Kidney capillary endothelial cell (primary cell): ENCODE results near the gene BNC2.

Experiments used
- DNase-seq: peaks from one replicate; pipeline ENCODE4 v3.0.0-alpha.2; 2018; ENCODE audit warnings: low spot score

Gene BNC2

GRCh38 chr9:16673171-16673570, 197.3 kb downstream of the BNC2 start:
- no peak for DNase-seq

GRCh38 chr9:16672501-16672900, 198.0 kb downstream of the BNC2 start:
- no peak for DNase-seq

- no peak for DNase-seq
Measured at GRCh38 chr9:16671591-16672137, 198.8 kb downstream of the BNC2 start.

- DNase-seq, result no peak
Measured at GRCh38 chr9:16670791-16671190, 199.7 kb downstream of the BNC2 start.

- DNase-seq, result no peak
Measured at GRCh38 chr9:16668734-16669295, 201.7 kb downstream of the BNC2 start.

GRCh38 chr9:16664211-16664610, 206.3 kb downstream of the BNC2 start:
- DNase-seq, result no peak

- DNase-seq, result no peak
Measured at GRCh38 chr9:16661816-16662215, 208.7 kb downstream of the BNC2 start.

GRCh38 chr9:16659096-16659495, 211.4 kb downstream of the BNC2 start:
- DNase-seq, result no peak

GRCh38 chr9:16656432-16657169, 213.9 kb downstream of the BNC2 start:
- no peak for DNase-seq

- DNase-seq, result no peak
Measured at GRCh38 chr9:16654596-16655126, 215.8 kb downstream of the BNC2 start.

GRCh38 chr9:16653491-16654399, 216.7 kb downstream of the BNC2 start:
- DNase-seq, result no peak

- DNase-seq, result no peak
Measured at GRCh38 chr9:16652582-16652981, 217.9 kb downstream of the BNC2 start.

- no peak for DNase-seq
Measured at GRCh38 chr9:16651446-16651964, 219.0 kb downstream of the BNC2 start.

GRCh38 chr9:16645970-16646369, 224.5 kb downstream of the BNC2 start:
- DNase-seq, result no peak

GRCh38 chr9:16642421-16643109, 227.9 kb downstream of the BNC2 start:
- no peak for DNase-seq

GRCh38 chr9:16640649-16641048, 229.8 kb downstream of the BNC2 start:
- DNase-seq, result no peak

- no peak for DNase-seq
Measured at GRCh38 chr9:16639644-16640043, 230.8 kb downstream of the BNC2 start.

GRCh38 chr9:16637911-16638310, 232.6 kb downstream of the BNC2 start:
- DNase-seq, result no peak

GRCh38 chr9:16637218-16637617, 233.3 kb downstream of the BNC2 start:
- no peak for DNase-seq

- DNase-seq, result no peak
Measured at GRCh38 chr9:16633794-16634193, 236.7 kb downstream of the BNC2 start.

- DNase-seq, result no peak
Measured at GRCh38 chr9:16628413-16628812, 242.1 kb downstream of the BNC2 start.

GRCh38 chr9:16627967-16628366, 242.5 kb downstream of the BNC2 start:
- DNase-seq, result no peak
